GM18861 (cell line): ENCODE data around the gene FTSJ1.

Source experiments
- ATAC-seq: cut with Tn5 transposase; IDR thresholded peaks from one replicate; pipeline ENCODE4 v1.9.1; 2021; ENCODE audit not compliant: unreplicated experiment

FTSJ1 gene

DNA sequence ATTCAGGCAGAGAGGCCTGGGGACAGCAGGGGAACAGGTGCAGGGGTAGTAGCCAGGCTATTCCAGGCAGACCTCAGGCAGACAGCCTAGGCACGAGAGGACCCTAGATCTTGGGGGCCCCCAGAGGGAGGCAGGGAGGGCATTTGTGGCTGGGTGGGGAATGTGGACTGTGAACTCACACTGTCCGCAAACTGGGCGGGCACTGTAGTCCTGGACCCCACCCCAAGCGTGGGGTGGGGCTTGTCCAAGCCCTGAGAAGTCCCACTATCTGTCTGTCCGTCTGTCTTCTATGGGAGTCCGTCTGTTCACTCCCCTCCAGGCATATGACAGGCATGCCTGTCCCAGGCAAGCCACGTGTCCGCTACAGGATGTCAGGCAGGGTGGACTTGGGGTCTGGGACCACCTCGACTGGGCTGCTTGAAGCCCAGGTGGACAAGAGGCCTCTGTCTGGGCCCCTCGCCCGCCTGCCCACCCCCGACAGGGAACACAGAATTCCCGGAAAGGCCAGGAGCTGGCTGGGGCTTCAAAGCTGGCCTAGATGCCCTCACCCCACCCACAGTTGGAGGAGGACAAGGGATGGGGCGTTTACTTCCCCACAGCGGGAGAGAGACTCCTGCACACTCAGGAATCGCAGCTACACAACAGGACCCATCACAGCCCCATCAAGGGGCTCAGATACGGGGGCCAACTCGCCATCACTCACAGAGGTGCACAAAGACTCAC is 5.7 kb upstream of the FTSJ1 start, which contains the start of gene SLC38A5:
SLC38A5 (minus strand) TSS at position 151 of the 723 bp plus-strand sequence. CDS start 2,336 bp downstream, outside the sequence.
- no peak for ATAC-seq

DNA sequence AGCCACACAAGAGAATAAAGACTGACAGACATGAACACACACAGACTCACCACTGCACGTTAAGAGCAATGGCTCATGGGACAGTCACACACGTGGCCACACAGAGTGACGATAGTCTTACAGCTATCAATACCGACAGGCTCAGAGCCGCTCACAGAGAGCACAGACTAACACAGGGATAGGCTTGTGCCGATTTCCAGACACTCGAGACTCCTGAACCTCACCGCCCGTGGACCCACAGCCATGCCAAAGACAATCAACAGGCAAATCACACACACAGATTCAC is 5.2 kb upstream of the FTSJ1 start:
- no peak for ATAC-seq

DNA sequence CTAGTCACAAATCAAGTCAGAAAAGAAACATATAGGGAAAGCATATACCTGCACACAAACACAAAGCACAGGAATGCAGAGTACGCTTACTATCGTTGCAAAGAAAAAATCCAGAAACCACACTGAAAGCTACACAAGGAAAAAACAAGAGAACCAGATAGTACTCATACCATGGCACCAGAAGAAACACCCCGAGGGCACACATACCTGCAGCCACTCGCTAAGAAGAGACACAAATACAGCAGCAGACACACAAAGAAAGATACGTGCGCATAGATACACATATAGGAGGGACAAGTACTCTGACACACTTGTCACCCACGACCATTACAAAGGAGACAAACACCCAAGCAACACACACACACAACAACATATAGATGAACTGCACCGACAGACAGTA is 4.5 kb upstream of the FTSJ1 start:
- ATAC-seq = no peak

DNA sequence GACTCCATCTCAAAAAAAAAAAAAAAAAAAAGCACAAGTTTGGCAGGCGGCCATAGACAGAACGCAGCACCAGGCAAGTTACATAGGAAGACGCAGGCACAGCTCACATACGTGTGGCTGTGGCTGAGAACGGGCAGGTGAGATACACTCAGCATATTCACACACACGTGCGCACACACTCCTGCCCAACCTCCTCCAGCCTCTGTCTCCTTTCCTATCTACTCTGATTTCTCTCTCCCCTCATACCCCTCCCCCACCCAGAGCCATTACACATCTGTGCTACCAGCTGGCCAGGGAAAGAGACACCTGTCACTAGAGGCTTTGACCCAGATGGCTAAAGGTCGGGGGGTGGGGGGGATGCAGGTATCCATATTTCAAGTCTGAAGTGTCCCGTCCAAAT is 3.8 kb upstream of the FTSJ1 start:
- no peak for ATAC-seq

DNA sequence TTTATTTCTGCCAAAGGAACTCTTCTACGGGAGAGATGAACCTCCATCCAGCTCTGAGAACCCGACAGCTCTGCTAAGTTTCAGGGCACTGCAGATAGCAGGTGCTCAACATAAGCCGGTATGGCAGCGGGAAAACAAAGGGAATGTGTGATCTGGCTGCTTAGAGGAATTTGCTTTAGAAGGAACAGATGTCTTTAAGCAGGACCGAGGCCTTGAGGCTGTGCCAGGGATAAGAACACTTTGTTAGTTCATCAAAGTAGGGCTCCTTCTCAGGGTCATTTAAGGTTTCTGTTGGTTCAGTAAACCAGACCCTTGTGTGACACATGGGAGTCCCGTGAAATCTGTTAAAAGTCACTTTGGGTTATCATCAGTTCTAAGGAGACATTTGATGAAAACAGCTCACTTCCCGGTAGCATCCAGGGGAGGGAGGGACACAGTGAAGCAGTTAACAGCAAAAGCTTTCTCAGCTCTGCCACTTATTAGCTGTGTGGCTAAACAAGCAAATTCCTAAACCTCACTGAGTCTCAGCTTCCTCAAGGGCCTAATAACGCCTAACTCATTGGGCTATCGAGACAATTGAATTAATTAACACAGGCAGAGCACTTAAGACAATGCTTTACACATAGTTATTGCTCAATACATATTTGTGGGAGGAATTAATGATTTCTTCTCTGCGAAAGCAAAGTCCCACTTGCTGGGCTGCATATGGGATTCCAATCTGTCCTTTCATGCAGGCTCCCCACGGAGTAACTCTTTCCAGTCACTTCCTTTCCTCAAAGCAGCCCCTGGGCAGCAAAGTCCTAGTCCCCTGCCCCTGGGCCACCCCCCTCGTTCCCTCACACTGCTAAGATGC is 2.9 kb upstream of the FTSJ1 start:
- ATAC-seq = no peak

DNA sequence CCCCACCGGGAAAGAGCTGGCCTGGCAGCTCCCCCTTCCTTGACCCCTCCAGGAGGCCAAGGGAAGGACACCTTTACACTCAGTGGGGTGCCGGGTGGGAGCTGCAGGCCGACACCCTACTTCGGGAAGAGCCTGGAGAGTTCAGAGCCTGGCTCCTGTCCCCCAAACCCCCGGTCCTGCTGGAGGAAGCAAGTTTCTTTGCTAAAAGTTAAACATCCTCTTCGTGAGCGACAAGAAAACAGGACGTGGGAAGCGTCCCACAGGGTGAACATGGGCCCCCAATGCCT is 2.4 kb upstream of the FTSJ1 start:
- ATAC-seq = no peak

DNA sequence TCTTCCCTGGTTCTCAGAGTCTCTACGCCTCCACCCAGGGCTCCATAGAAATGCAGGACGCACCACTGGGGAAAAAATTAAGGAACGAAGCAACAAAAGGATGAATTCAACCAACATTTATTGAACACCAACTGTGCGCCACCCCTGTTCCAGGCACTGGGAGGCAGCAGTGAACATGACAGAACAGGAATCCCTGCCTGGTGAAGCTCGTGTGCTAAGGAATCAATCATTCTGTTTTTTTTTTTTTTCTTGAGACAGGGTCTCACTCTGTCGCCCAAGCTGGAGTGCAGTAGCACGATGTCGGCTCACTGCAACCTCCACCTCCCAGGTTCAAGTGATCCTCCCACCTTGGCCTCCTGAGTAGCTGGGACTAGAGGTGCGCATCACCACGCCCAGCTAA is 1.9 kb upstream of the FTSJ1 start:
- ATAC-seq = no peak

DNA sequence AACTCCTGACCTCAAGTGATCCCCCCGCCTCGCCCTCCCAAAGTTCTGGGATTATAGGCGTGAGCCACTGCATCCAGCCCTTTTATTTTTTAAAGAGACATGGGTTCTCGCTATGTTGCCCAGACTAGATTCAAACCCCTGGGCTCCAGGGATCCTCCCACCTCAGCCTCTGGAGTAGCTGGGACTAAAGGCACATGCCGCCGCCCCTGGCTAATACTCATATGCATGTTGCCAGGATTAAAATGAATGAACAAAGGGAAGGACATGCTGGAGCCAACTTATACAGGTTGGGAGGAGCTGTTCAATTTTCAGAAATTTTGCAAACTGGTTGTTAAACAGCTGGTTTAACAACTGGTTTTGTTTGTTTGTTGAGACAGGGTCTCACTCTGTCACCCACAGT is 1.4 kb upstream of the FTSJ1 start:
- ATAC-seq = no peak

DNA sequence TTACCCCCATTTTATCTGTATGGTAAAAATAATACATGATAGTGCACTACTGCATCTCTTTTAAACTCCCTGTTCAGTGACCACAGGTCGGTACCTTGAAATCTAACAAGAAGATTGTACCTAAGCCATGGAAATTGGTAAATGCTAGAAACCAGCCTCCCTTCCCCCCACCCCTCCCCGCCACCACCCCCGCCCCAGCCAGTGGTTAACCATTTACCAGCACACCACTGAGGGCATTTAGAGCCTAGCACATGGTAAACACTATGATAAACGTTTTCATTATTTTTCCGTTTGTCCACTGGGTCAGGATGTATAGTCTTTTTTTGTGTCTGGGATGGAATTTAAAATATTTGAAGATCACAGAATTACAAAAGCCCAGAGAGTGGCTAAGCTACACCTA is 703 bp upstream of the FTSJ1 start:
- no peak for ATAC-seq

DNA sequence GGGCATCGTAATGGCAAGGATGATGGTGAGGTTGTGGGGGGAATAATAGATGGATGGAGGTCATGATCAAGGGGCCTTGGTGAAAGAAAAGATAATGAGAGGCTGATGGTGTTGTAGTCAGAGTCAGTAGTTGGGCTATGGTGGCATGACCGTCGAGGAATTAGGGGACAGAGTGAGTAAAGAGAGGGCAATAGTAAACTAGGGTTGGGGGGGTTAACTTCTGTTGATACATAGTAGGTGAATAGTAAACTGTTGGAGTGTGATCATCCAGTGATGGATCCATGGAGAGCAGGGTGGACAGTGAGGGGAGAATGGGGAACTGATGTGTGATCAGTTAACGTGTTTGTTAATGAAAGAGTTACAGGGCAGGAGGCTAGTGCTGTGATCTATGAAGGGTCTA is 920 bp downstream of the FTSJ1 start:
- no peak for ATAC-seq

DNA sequence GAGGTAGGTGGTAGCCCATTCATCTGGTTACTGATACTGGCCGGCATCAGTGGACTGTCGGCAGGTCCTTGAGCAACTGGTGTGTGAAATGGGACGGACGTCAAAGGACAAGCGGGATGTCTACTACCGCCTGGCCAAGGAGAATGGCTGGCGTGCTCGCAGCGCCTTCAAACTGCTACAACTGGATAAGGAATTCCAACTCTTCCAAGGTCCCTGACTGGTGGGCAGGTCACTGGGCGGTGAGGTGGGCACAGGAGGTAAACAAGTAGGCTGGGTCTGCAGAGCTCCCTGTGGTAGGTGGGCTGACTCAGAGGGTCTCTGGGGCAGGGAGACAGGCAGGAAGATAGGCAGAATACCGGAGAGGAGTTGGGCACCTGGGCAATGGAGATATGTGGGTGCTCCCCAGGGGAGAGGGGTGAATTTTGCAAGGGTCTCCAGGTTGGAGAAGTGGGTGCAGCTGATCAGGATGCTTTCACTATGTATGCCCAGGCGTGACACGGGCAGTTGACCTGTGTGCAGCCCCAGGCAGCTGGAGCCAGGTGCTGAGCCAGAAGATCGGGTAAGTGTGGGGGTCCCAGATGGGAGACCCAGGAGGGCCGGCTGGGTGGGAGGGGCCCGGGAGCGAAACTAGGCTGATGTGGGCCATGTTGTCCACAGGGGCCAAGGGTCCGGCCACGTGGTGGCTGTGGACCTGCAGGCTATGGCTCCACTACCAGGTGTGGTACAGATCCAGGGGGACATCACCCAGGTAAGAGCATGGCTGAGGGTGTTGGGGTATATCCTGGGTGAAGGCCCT is 2.2 kb downstream of the FTSJ1 start:
- ATAC-seq = no peak

DNA sequence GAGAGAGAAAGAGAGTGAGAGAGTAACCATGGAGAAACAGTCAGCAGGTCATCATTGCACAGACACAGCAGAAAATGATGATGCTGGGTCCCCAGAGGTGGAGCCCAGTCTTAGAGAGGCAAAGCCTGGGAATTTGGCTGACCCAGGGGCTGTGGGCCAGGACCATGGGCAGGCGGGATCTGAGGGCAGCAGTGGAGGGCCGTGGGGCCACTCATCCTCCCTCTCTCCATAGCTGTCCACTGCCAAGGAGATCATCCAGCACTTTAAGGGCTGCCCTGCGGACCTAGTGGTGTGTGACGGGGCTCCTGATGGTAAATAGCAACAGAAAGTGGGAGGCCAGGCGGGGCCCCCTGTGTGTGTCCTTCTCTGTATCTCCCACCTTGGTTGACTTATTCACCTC is 2.8 kb downstream of the FTSJ1 start:
- ATAC-seq = no peak

DNA sequence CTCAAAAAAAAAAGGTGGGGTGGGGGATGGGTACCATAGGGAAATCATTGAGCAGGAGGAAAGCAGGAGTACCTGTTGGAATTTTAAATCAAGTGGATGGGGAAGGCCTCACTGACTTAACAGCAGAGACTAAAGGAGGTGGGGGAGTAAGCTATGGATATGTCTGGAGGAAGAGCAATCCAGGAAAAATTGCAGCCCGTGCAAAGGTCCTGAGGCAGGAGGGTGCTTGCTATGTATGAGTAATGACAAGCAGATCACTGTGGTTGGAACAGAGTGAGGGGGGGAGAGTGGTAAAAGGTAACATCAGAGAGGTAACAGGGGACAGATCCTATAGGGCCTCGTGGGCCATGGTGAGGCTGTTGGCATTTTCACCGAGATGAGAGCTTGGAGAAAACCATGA is 4.1 kb downstream of the FTSJ1 start:
- ATAC-seq = no peak

DNA sequence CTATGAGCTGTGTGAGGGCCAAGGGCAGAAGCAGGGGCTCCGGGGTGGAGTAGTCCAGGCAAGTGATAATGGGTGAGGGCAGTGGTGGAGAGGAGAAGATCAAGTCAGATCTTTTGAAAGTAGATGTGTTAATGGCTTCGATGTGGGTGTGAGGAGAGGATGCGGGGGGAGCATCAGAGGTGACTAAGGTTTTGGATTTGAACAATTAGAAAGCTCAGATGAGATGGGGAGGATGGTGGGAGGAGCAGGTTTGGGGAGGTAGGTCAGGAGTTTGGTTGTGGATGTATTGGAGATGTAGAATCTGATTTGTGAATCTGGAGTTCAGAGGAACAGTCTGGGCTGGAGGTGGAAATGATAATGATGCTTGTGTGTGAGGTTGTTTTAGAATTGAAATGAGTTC is 4.6 kb downstream of the FTSJ1 start:
- no peak for ATAC-seq

DNA sequence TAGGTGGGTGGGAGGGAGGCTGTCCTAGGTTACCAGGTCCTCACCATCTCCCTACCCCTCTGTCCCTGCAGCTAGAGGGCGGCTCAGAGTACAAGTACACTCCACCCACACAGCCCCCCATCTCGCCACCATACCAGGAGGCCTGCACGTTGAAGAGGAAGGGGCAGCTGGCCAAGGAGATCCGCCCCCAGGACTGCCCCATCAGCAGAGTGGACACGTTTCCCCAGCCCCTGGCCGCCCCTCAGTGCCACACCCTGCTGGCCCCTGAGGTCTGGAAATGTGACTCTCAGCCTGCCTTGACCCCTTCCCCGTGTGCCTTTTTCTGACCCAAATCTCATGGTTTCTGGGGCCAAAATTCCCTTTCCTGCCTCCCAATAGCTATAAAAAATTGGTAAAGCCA is 6.5 kb downstream of the FTSJ1 start:
- ATAC-seq = no peak

DNA sequence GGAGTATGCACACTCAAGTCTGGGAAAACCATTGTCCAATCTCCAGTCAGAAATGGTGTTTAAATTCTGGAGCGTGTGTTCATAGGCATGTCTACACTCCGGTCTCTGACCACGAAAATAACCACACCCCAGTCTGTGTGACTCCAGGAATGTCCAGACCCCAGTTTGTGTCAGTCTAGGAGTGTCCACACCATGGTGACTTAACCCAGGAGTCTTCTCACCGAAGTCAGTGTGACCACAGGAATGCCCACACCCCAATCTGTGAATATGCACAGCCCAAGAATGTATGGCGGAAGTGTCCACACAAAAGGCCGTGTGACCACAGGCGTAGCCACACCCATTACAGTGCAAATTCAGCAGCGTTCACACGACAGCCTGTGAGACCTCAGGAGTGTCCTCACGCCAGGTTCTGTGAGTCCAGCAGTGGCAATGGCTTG is 11.4 kb downstream of the FTSJ1 start:
- no peak for ATAC-seq

DNA sequence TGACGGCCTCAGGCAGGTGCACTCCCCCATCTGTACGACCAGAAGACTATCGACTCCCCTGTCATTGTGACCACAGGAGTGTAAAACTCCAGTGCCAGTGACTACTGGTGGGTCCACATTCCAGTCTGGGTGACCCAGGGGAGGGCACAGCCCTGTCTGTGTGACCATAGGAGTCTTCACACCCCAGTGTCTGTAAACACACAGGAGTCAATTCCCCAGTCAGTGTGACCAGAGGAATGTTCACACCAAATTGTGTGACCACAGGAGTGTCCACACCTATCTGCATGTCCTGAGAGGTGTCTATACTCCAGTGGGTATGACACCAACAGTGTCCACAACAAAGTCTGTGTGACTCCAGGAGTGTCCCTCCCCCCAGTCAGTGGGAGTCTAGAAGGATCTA is 12.0 kb downstream of the FTSJ1 start:
- no peak for ATAC-seq

DNA sequence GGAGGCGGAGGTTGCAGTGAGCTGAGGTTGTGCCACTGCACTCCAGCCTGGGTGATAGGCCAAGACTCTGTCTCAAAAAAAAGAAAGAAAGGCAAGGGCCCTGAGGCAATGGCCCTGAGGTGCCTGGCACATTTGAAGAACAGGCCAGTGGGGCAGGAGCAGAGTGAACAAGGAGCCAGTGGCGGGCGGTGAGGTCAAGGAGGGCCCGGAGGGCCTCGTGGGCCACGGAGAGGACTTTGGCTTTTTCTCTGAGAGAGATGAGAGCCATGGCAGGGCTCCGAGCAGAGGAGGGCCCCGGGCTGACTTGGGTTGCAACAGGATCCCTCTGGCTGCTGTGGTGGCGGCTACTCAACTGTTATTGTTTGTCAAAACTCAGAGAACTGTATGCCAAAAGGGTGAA is 13.3 kb downstream of the FTSJ1 start:
- ATAC-seq = no peak

DNA sequence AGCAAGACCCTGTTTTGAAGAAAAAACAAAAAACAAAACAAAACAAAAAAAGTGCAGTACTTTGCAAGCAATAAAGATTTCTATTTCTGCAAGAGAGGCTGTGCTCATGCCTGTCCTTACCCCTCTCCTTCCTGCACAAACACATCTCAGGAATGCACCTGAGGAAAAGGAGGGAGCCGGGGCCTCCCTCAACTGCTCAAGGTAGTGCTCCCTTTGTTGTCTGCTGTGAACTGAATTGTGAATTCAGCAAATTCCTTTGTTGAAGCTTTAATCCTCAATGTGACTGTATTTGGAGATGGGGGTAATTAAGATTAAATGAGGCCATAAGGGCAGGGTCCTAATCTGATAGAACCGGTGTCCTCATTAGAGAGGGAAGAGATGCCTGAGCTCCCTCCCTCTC is 13.9 kb downstream of the FTSJ1 start:
- no peak for ATAC-seq

DNA sequence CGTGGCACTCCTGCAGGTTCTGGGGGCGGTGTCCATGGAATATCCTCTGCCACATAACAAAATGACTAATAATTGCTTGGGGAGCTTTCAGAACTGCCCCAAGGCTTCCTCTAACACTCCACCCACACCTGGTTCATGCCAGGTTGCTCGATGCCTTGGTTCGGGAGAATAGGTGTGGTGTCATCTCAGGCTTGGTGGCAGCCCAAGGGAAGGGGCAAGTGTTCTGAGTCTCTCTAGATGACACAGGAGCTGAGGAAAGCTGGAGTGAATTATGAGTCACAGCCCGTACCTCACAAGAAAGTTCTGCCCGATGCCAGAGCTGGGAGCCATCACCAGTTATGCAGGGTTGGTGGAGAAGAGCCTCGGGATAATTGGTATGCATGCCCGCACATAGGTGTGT is 14.7 kb downstream of the FTSJ1 start:
- ATAC-seq = no peak

DNA sequence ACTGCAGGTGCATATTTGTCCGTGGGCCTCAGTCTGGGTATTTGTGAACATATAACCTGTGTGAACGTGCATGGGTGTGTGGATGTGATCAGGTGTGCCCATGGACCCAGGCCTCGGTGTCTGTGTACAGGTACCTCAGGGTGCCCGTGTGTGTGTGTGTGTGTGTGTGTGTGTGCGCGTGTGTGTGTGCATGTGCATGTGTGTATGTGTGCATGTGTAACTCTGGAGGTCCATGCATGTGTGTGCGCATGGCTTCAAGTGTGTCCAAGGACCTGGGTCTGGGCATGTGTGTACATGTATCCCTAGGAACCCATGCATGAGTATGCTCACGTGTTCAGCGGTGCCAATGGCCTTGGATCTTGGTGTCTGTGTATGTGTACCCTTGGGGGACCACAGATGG is 15.8 kb downstream of the FTSJ1 start:
- ATAC-seq = no peak

DNA sequence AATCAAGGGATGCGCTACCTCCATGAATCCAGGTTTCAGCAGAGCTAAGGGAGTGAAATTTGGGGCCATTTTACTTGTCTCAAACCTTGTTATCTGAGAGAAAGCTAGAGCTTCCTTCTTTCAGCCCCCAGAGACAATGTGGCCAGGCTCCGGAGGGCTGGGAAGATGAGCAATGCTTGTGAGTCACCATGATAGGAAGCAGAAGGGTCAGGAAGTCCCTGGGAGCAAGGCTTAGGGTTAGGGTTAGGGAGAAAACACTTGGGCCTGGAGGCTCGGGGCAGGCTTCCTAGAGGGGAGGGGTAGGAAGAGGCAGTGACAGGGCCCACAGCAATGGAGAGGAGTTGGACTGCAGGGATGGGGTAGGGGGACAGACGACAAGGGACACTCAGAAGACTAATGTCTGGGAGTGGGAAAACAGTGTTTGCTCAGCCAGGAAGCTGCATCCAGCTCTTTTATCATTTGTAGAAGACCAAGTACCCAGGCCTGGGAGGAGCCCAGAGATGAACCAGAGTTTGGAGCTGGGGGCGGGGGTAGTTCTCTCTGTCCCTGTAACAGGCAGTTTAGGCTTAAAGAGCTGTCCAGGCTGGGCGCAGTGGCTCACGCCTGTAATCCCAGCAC is 16.4 kb downstream of the FTSJ1 start:
- ATAC-seq = no peak
